Glutamatergic neuron (in vitro differentiated cells): ENCODE data around the gene CCDC178. TPM values are rescaled to one million over a fixed set of nuclear protein-coding genes. Genes with fewer than 3 reads are reported as not detected.

Experiments used
- DNase-seq: peaks from one replicate; pipeline ENCODE4 v3.0.0; 2022
- H3K27ac Mint-ChIP-seq: one replicate; pipeline ENCODE4 v1.8.0; 2020; ENCODE audit warnings: mild to moderate bottlenecking, mixed read lengths, inconsistent platforms; ENCODE audit not compliant: unreplicated experiment
- H3K27me3 Mint-ChIP-seq: one replicate; pipeline ENCODE4 v1.8.0; 2020; ENCODE audit warnings: mild to moderate bottlenecking, moderate library complexity, mixed read lengths, inconsistent platforms; ENCODE audit not compliant: unreplicated experiment
- H3K36me3 Mint-ChIP-seq: one replicate; pipeline ENCODE4 v1.8.0; 2020; ENCODE audit warnings: mild to moderate bottlenecking, mixed read lengths, inconsistent platforms; ENCODE audit not compliant: unreplicated experiment
- H3K4me1 Mint-ChIP-seq: one replicate; pipeline ENCODE4 v1.8.0; 2020; ENCODE audit warnings: mild to moderate bottlenecking, low read depth, mixed read lengths, inconsistent platforms; ENCODE audit not compliant: unreplicated experiment
- H3K4me3 Mint-ChIP-seq: one replicate; pipeline ENCODE4 v1.8.0; 2020; ENCODE audit warnings: mild to moderate bottlenecking, mixed read lengths, inconsistent platforms; ENCODE audit not compliant: unreplicated experiment
- H3K9me3 Mint-ChIP-seq: one replicate; pipeline ENCODE4 v1.8.0; 2020; ENCODE audit warnings: mild to moderate bottlenecking, moderate library complexity, mixed read lengths, inconsistent platforms; ENCODE audit not compliant: unreplicated experiment
- total RNA-seq: library from RNA; stranded (reverse); fragmentation: NEBNext Ultra II Directional; extraction: Animal tissue kit (Norgen Biotek cat#: 25700); gene quantifications from one replicate; pipeline ENCODE4 v1.2.1, GENCODE V29; 2021; ENCODE audit not compliant: unreplicated experiment
- TF ChIP-seq, protein P1 (sequence below): fragments of 200-600 bp; sonication (generic); IDR thresholded peaks from one replicate; pipeline ENCODE4 v1.5.0; 2021; ENCODE audit not compliant: partially characterized antibody, unreplicated experiment

CCDC178 gene
- total RNA-seq, 1 donor from 2014 or later = not detected

DNA sequence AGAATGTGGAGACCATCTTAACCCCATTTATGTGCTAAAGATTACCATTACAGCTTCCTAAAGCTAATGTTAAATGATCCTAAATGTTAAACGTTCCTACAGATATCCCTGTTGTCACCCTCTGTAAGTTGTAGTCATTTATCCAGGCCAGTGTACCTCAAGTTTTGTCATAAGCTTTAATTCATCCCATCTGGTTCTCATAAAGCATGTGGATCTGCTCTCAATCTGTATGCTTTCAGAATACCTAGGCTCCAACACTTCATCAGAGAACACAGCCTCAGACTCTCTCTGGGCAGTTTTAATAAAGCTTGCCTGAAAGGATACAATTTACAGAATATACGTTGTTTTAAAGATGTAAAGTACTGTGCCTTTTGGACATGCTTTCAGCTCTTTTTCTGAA, 4.2 kb upstream of the CCDC178 start:
- TF ChIP-seq, protein P1, sequence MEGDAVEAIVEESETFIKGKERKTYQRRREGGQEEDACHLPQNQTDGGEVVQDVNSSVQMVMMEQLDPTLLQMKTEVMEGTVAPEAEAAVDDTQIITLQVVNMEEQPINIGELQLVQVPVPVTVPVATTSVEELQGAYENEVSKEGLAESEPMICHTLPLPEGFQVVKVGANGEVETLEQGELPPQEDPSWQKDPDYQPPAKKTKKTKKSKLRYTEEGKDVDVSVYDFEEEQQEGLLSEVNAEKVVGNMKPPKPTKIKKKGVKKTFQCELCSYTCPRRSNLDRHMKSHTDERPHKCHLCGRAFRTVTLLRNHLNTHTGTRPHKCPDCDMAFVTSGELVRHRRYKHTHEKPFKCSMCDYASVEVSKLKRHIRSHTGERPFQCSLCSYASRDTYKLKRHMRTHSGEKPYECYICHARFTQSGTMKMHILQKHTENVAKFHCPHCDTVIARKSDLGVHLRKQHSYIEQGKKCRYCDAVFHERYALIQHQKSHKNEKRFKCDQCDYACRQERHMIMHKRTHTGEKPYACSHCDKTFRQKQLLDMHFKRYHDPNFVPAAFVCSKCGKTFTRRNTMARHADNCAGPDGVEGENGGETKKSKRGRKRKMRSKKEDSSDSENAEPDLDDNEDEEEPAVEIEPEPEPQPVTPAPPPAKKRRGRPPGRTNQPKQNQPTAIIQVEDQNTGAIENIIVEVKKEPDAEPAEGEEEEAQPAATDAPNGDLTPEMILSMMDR = no peak
- Mint-ChIP-seq H3K27me3 (peaks cover 3% of the 10 kb centered on the region), H3K9me3 (no peaks in the 10 kb centered on the region), H3K4me1 (no peaks in the 10 kb centered on the region), H3K36me3 (no peaks in the 10 kb centered on the region), H3K4me3 (no peak overlapping the region), H3K27ac (no peak overlapping the region)
- DNase-seq = no peak

DNA sequence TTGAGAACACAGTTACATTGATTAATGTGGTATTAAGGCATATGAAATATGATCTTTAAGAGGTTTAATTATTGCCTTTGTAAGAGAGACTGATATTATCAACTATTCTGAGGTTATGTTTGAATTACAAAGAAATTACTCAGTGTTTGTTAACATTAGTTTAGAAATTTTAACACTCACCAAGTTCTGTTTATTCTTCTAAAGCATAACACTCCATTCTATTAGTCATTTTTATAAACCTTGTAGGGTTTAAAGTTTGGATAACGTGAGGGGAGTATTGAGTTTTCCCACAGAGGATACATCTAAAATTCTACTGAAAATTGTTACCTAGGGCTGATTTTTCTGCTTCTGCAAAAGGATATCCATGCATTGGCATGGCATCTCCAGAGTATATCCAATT, 7.7 kb downstream of the CCDC178 start:
- DNase-seq = no peak
- TF ChIP-seq, protein P1 = no peak
- no peak overlapping the region for H3K27ac Mint-ChIP-seq
- no peaks in the 10 kb centered on the region for H3K36me3 Mint-ChIP-seq
- H3K9me3 Mint-ChIP-seq = no peaks in the 10 kb centered on the region
- no peaks in the 10 kb centered on the region for H3K4me1 Mint-ChIP-seq
- no peaks in the 10 kb centered on the region for H3K27me3 Mint-ChIP-seq
- H3K4me3 Mint-ChIP-seq = no peak overlapping the region

DNA sequence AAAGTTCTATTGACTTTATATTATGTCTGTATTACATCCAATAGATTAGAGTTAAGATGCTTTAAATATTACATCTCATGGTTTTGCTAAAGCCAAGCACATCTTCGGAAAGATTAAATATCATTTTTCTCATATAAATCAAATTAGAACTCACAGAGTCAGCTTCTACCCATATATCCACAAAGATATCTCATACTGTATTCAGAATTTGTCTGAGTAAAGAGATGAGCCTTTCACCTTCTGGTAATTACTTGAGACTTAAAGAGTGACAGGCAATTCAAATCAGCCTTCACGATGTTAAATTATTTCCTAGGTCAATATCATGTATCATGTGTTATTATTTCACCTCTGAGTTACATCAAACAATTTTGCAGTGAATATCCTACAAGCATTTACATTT, 13.0 kb downstream of the CCDC178 start:
- no peaks in the 10 kb centered on the region for H3K27me3 Mint-ChIP-seq
- no peaks in the 10 kb centered on the region for H3K9me3 Mint-ChIP-seq
- no peak overlapping the region for H3K4me3 Mint-ChIP-seq
- H3K27ac Mint-ChIP-seq = no peak overlapping the region
- no peaks in the 10 kb centered on the region for H3K36me3 Mint-ChIP-seq
- TF ChIP-seq, protein P1 = no peak
- H3K4me1 Mint-ChIP-seq = no peaks in the 10 kb centered on the region
- no peak for DNase-seq

DNA sequence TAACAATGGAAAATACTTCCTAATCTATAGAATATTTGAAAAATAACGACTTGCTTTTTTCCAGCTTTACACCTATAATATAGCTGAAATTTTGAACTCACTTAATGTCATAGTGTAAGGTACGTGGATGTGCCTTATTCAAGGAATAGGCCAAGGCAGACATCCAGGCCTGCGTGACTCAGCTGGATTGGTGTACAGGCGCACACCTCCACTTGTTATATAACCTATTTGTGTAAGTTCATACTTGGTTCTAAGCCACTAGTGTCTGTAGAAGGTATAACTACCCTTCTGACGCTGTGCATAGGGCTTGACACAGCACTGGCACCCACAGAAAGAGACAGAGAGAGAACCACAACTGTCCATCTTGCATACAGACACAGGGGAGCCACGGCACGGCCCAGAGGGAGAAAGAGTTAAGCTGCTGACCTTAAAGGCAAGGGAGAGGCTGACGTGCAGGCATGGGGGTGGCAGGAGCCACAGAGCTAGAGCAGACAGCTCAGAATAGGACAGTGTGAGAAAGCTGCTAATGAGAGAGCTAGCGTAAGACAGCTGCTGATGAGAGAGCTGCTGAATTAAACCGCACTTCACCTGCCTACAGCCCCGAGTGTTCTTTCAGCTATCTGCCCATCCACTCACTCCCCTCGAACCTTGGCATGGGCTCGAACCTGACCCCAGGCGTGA, 16.1 kb downstream of the CCDC178 start:
- H3K27me3 Mint-ChIP-seq = no peaks in the 10 kb centered on the region
- TF ChIP-seq, protein P1 = no peak
- H3K36me3 Mint-ChIP-seq = no peaks in the 10 kb centered on the region
- no peak for DNase-seq
- no peak overlapping the region for H3K4me3 Mint-ChIP-seq
- H3K9me3 Mint-ChIP-seq = no peaks in the 10 kb centered on the region
- no peaks in the 10 kb centered on the region for H3K4me1 Mint-ChIP-seq
- H3K27ac Mint-ChIP-seq = no peak overlapping the region

DNA sequence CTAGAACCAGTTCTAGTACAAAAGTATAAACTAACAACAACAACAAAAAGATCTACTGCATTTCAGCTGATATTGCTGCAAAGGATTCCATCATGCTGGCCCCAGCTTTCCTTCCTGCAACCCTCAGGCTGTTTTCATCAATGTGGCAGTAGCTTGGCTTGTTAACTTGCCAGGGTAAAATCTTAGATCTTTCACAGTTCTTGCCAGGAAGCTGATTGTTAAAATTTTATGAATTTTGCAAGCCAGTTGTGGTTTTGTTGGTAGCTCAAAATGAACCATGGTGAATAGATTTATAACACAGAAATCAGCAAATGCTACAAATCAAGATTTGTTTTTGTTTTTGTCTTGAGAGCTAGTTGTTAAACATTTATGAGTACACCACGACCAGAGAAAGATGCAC, 19.3 kb downstream of the CCDC178 start:
- Mint-ChIP-seq H3K9me3 (no peaks in the 10 kb centered on the region), H3K27me3 (no peaks in the 10 kb centered on the region), H3K4me3 (no peak overlapping the region), H3K4me1 (no peaks in the 10 kb centered on the region), H3K36me3 (peaks cover 5% of the 10 kb centered on the region), H3K27ac (no peak overlapping the region)
- TF ChIP-seq, protein P1 = no peak
- no peak for DNase-seq
